HCT116 (cell line): ENCODE measurements around the gene EXOC6B. TPM values are rescaled to one million over a fixed set of nuclear protein-coding genes. Genes with fewer than 3 reads are reported as not detected.

Experiments used
- ATAC-seq: fragments of 200-7000 bp; cut with Tn5 transposase; 2 replicates; pipeline ENCODE4 v1.9.1; 2020; ENCODE audit warnings: mild to moderate bottlenecking, moderate library complexity
- BruUV-seq: library from RNA; stranded (reverse); fragments of 400-500 nt; replicated peaks from 2 replicates; lab custom pipeline; 2021; lab: Mats Ljungman, UMichigan
- CTCF ChIA-PET: fragments of 300-600 bp; sonication (Branson Sonifier 250); formaldehyde crosslinking; loops from one replicate; lab custom pipeline; 2021; ENCODE audit warnings: antibody characterized with exemption; lab: Charles Lee
- POLR2A ChIA-PET: fragments of 300-600, 350-600 bp; sonication (Branson Sonifier 250); formaldehyde crosslinking; loops from one replicate; lab custom pipeline; 2021; ENCODE audit warnings: antibody characterized with exemption; lab: Charles Lee
- RAD21 ChIA-PET, 2 experiments: fragments of 300-600 bp; sonication (Branson Sonifier 250); formaldehyde crosslinking; loops; one replicate each; lab custom pipeline; 2023; ENCODE audit warnings: low total read pairs in 2 of 2; ENCODE audit not compliant: uncharacterized antibody in 2 of 2, unreplicated experiment in 2 of 2, low non-redundant PET in 1 of 2; lab: Charles Lee
- DNase-seq: peaks from one replicate; pipeline ENCODE4 v3.0.0-alpha.2; 2010; ENCODE audit warnings: low read depth, low spot score
- H2AFZ ChIP-seq: fragments of 200-600 bp; shearing (Covaris generic), sonication (generic); 2 replicates; pipeline ENCODE4 v1.6.1; 2017; ENCODE audit warnings: low read depth, mixed run types, mixed read lengths, antibody characterized with exemption, low read length; ENCODE audit not compliant: poor library complexity, severe bottlenecking
- H3K27ac ChIP-seq: 2 replicates; pipeline ENCODE4 v1.5.1; 2012; ENCODE audit warnings: low read depth, low read length
- H3K27me3 ChIP-seq: fragments of 200-600 bp; sonication (generic); 2 replicates; pipeline ENCODE4 v1.6.1; 2016; ENCODE audit warnings: mixed run types, low read length, mixed read lengths; ENCODE audit not compliant: insufficient read depth
- H3K36me3 ChIP-seq, 2 experiments: fragments of 200-500 bp in 1 of 2; fragments of 200-600 bp in 1 of 2; sonication (Bioruptor generic) in 1 of 2; sonication (generic) in 1 of 2; 2 replicates each; pipeline versions ENCODE4 v1.5.1 to v1.6.1; 2014 to 2016; ENCODE audit warnings: low read length in 2 of 2, inconsistent platforms in 1 of 2, mixed read lengths in 1 of 2, mixed run types in 1 of 2; ENCODE audit not compliant: insufficient read depth in 2 of 2, control insufficient read depth in 1 of 2
- H3K4me1 ChIP-seq, 2 experiments: fragments of 200-600 bp in 1 of 2; sonication (generic) in 1 of 2; 2 replicates each; pipeline versions ENCODE4 v1.5.1 to v1.6.1; 2012 to 2017; ENCODE audit warnings: low read length in 2 of 2, inconsistent platforms in 1 of 2, mild to moderate bottlenecking in 1 of 2, mixed read lengths in 1 of 2, mixed run types in 1 of 2, moderate library complexity in 1 of 2; ENCODE audit not compliant: insufficient read depth in 2 of 2, control insufficient read depth in 1 of 2
- H3K4me2 ChIP-seq: fragments of 200-600 bp; sonication (generic); 2 replicates; pipeline ENCODE4 v1.6.1; 2017; ENCODE audit warnings: mixed run types, low read length, mixed read lengths
- H3K4me3 ChIP-seq, 2 experiments: fragments of 200-600 bp in 1 of 2; sonication (generic) in 1 of 2; replicated peaks in 1 of 2; 2 replicates each; pipeline ENCODE4 v1.5.1; 2011 to 2016; ENCODE audit warnings: low read length in 2 of 2, control low read depth in 1 of 2, low read depth in 1 of 2, mild to moderate bottlenecking in 1 of 2, mixed read lengths in 1 of 2, mixed run types in 1 of 2
- H3K79me2 ChIP-seq: fragments of 200-600 bp; sonication (generic); 2 replicates; pipeline ENCODE4 v1.6.1; 2017; ENCODE audit warnings: mild to moderate bottlenecking, mixed run types, low read length, moderate library complexity, mixed read lengths; ENCODE audit not compliant: insufficient read depth
- H3K9ac ChIP-seq: fragments of 200-600 bp; sonication (generic); 2 replicates; pipeline ENCODE4 v1.6.1; 2016; ENCODE audit warnings: low read length, mixed read lengths
- H3K9me2 ChIP-seq: fragments of 200-600 bp; sonication (generic), shearing (Covaris generic); 2 replicates; pipeline ENCODE4 v1.6.1; 2017; ENCODE audit warnings: mixed run types, mild to moderate bottlenecking, moderate library complexity; ENCODE audit not compliant: insufficient read depth
- H3K9me3 ChIP-seq, 2 experiments: fragments of 200-500 bp in 1 of 2; fragments of 200-600 bp in 1 of 2; sonication (Bioruptor generic) in 1 of 2; sonication (generic) in 1 of 2; 2 replicates each; pipeline ENCODE4 v1.6.1; 2014 to 2017; ENCODE audit warnings: low read length in 2 of 2, mixed read lengths in 2 of 2, inconsistent platforms in 1 of 2, low read depth in 1 of 2, mild to moderate bottlenecking in 1 of 2, mixed run types in 1 of 2, moderate library complexity in 1 of 2; ENCODE audit not compliant: control insufficient read depth in 1 of 2, insufficient read depth in 1 of 2
- H4K20me1 ChIP-seq: fragments of 200-600 bp; sonication (generic), shearing (Covaris generic); 2 replicates; pipeline ENCODE4 v1.6.1; 2017; ENCODE audit warnings: mixed run types, mild to moderate bottlenecking, moderate library complexity; ENCODE audit not compliant: insufficient read depth
- CBX3 ChIP-seq: IDR thresholded peaks from 2 replicates; pipeline ENCODE4 v1.6.1; 2012; ENCODE audit warnings: low read depth
- EGR1 ChIP-seq: IDR thresholded peaks from 2 replicates; pipeline ENCODE4 v1.6.1; 2012; ENCODE audit warnings: low read depth
- EZH2 ChIP-seq: fragments of 200-600 bp; sonication (generic); IDR thresholded peaks from 2 replicates; pipeline ENCODE4 v1.6.1; 2017; ENCODE audit warnings: antibody characterized with exemption, mixed run types
- EZH2phosphoT487 ChIP-seq: fragments of 200-600 bp; IDR thresholded peaks from 2 replicates; pipeline ENCODE4 v1.6.1; 2018; ENCODE audit warnings: antibody characterized with exemption, borderline replicate concordance
- MAX ChIP-seq: IDR thresholded peaks from 2 replicates; pipeline ENCODE4 v1.6.1; 2012
- POLR2A ChIP-seq: IDR thresholded peaks from 2 replicates; pipeline ENCODE4 v1.7.0; 2011; ENCODE audit warnings: borderline replicate concordance; ENCODE audit not compliant: insufficient read depth, insufficient read length; ENCODE audit errors: extremely low read depth
- POLR2AphosphoS5 ChIP-seq: IDR thresholded peaks from 2 replicates; pipeline ENCODE4 v1.6.1; 2011; ENCODE audit warnings: mild to moderate bottlenecking, low read depth, low read length, moderate library complexity
- RAD21 ChIP-seq: IDR thresholded peaks from 2 replicates; pipeline ENCODE4 v1.6.1; 2012; ENCODE audit warnings: low read depth, mild to moderate bottlenecking
- REST ChIP-seq: IDR thresholded peaks from 2 replicates; pipeline ENCODE4 v1.6.1; 2012; ENCODE audit warnings: low read depth
- SRF ChIP-seq: IDR thresholded peaks from 2 replicates; pipeline ENCODE4 v1.6.1; 2012; ENCODE audit warnings: low read depth
- YY1 ChIP-seq: IDR thresholded peaks from 2 replicates; pipeline ENCODE4 v1.6.1; 2011; ENCODE audit warnings: low read length, low read depth, moderate library complexity, mild to moderate bottlenecking; ENCODE audit not compliant: insufficient replicate concordance; ENCODE audit errors: extremely low read depth
- ZNF274 ChIP-seq: fragments of 200-500 bp; sonication (Bioruptor generic); IDR thresholded peaks from 2 replicates; pipeline ENCODE4 v1.6.1; 2014; ENCODE audit warnings: mild to moderate bottlenecking, low read depth, low read length, inconsistent platforms
- intact Hi-C: fragments of 100-400 bp; cut with micrococcal nuclease; formaldehyde crosslinking; loops from 2 replicates; pipeline ENCODE4 v1.10.0; 2022
- total RNA-seq: library from RNA; stranded (reverse); gene quantifications from one replicate; pipeline ENCODE4 v1.2.1, GENCODE V29; 2021; ENCODE audit not compliant: unreplicated experiment
- TF ChIP-seq, protein P1 (sequence below): IDR thresholded peaks from 2 replicates; pipeline ENCODE4 v1.6.1; 2012
- TF ChIP-seq, protein P2 (sequence below): IDR thresholded peaks from 2 replicates; pipeline ENCODE4 v1.6.1; 2011; ENCODE audit warnings: mild to moderate bottlenecking, low read length, moderate library complexity; ENCODE audit not compliant: insufficient replicate concordance; ENCODE audit errors: extremely low read depth

The EXOC6B gene
- total RNA-seq, 1 experiment from 2014 or later: 25.4 TPM

DNA sequence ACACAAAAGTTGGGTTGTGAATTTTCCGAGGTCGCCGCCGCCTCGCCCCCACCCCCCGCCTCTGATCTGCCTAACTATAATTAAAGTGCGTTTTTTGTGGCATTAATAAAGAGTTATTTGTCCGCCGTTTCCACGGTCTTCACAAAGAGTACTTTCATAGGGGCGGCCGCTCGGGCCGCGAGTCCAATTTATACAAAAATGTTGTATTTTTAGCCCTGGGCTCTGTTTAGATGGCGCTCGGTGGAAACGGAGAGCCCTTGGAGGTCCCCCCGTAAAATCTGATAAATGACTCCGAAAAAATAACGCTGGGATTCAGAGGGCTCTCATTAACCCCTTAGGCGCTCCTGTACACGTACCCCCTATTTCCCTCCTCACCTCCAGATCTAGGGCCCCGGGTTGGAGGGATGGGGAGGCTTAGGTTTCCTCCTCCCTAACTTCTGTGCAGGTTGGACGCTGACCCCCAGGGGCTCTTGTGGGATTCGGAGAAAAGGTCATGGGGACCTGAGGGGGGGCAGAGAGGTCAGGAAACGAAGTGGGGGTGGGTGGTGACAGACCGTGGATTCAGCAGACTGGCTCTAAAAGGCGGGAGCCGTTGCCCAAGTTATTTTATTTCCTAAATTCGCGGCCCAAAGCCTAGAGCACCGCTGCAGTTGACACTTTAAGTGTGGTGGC lies 680.0 kb downstream of the EXOC6B start:
- no peaks in the 10 kb centered on the region for H3K36me3 ChIP-seq
- H3K27ac ChIP-seq: 0 out of 2 replicates have a peak overlapping the region, but pooled peaks have one; percentile 75
- no peaks in the 10 kb centered on the region for H4K20me1 ChIP-seq
- no peaks in the 10 kb centered on the region for H3K9me2 ChIP-seq
- no peak for TF ChIP-seq SRF
- no peak for TF ChIP-seq REST
- TF ChIP-seq MAX: no peak
- TF ChIP-seq, protein P1, sequence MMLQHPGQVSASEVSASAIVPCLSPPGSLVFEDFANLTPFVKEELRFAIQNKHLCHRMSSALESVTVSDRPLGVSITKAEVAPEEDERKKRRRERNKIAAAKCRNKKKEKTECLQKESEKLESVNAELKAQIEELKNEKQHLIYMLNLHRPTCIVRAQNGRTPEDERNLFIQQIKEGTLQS: no peak
- no peak for TF ChIP-seq EGR1
- no peak for TF ChIP-seq RAD21
- TF ChIP-seq POLR2A: no peak
- TF ChIP-seq, protein P2, sequence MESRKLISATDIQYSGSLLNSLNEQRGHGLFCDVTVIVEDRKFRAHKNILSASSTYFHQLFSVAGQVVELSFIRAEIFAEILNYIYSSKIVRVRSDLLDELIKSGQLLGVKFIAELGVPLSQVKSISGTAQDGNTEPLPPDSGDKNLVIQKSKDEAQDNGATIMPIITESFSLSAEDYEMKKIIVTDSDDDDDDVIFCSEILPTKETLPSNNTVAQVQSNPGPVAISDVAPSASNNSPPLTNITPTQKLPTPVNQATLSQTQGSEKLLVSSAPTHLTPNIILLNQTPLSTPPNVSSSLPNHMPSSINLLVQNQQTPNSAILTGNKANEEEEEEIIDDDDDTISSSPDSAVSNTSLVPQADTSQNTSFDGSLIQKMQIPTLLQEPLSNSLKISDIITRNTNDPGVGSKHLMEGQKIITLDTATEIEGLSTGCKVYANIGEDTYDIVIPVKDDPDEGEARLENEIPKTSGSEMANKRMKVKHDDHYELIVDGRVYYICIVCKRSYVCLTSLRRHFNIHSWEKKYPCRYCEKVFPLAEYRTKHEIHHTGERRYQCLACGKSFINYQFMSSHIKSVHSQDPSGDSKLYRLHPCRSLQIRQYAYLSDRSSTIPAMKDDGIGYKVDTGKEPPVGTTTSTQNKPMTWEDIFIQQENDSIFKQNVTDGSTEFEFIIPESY: no peak
- TF ChIP-seq POLR2AphosphoS5: no peak
- no peak for TF ChIP-seq CBX3
- TF ChIP-seq ZNF274: no peak
- no peak for TF ChIP-seq YY1
- no peak for TF ChIP-seq EZH2
- no peak for TF ChIP-seq EZH2phosphoT487
- no peaks in the 10 kb centered on the region for H3K79me2 ChIP-seq
- peaks cover 18 to 44% of the 10 kb centered on the region in 2 experiments; a peak in 3 of 4 replicates for H3K4me1 ChIP-seq
- intact Hi-C loops: loop anchor here (2.0 kb wide), 1 partner anchor 601 kb away; no protein-coding TSS in a partner anchor
- H3K4me3 ChIP-seq: peak overlapping the region; percentile 68 to 69
- ChIA-PET RAD21 (no interaction called here), CTCF (no interaction called here), POLR2A (interaction anchor here (1.0 kb wide), 1 partner anchor 222 kb away, joined by 3 read pairs; no protein-coding TSS in a partner anchor)
- DNase-seq (no peak), ATAC-seq (no peak)
- peak overlapping the region; percentile 64 for H3K9ac ChIP-seq
- BruUV-seq: TSS peak; percentile 92
- no peaks in the 10 kb centered on the region for H3K27me3 ChIP-seq
- H3K9me3 ChIP-seq: no peaks in the 10 kb centered on the region
- no peak overlapping the region for H2AFZ ChIP-seq
- H3K4me2 ChIP-seq: peak overlapping the region; percentile 90
